ENCODE data around the gene TRIM49. TPM values are rescaled to one million over a fixed set of nuclear protein-coding genes. Genes with fewer than 3 reads are reported as not detected.
"Not testable (repeated sequence)": the region's sequence is repeated elsewhere in the genome, so short reads cannot be mapped to it uniquely, and the experiment has no call there.

Gene TRIM49
- total RNA-seq: not detected in 3 replicates
- long read RNA-seq: 0 reads

GRCh38 chr11:89808475-89808874 is at the start of gene TRIM49:
Gene TRIM49 (minus strand): TSS chr11:89808575. CDS start chr11:89804469, 4,106 bp downstream.
- H3K36me3 Mint-ChIP-seq (ENCODE audit: low read depth); H3K4me1 Mint-ChIP-seq (ENCODE audit: low read depth); H3K4me3 Mint-ChIP-seq (ENCODE audit: unreplicated experiment); H3K9me3 Mint-ChIP-seq (ENCODE audit: low read depth); H3K27me3 Mint-ChIP-seq (ENCODE audit: low read depth); H3K27ac Mint-ChIP-seq (ENCODE audit: unreplicated experiment); DNase-seq (ENCODE audit: low spot score): not testable (repeated sequence)

GRCh38 chr11:89826694-89827093 is 18.3 kb upstream of the TRIM49 start:
- H3K36me3 Mint-ChIP-seq (ENCODE audit: low read depth); H3K27ac Mint-ChIP-seq (ENCODE audit: unreplicated experiment); H3K4me3 Mint-ChIP-seq (ENCODE audit: unreplicated experiment); DNase-seq (ENCODE audit: low spot score); H3K4me1 Mint-ChIP-seq (ENCODE audit: low read depth); H3K27me3 Mint-ChIP-seq (ENCODE audit: low read depth); H3K9me3 Mint-ChIP-seq (ENCODE audit: low read depth): not testable (repeated sequence)

- H3K27me3 Mint-ChIP-seq (ENCODE audit: low read depth); H3K9me3 Mint-ChIP-seq (ENCODE audit: low read depth); H3K36me3 Mint-ChIP-seq (ENCODE audit: low read depth); H3K4me1 Mint-ChIP-seq (ENCODE audit: low read depth); DNase-seq (ENCODE audit: low spot score); H3K4me3 Mint-ChIP-seq (ENCODE audit: unreplicated experiment); H3K27ac Mint-ChIP-seq (ENCODE audit: unreplicated experiment): not testable (repeated sequence)
Observed at GRCh38 chr11:89820008-89820407, 11.6 kb upstream of the TRIM49 start.

GRCh38 chr11:89813535-89813934 is 5.2 kb upstream of the TRIM49 start:
- H3K4me3 Mint-ChIP-seq (ENCODE audit: unreplicated experiment); H3K27ac Mint-ChIP-seq (ENCODE audit: unreplicated experiment); H3K9me3 Mint-ChIP-seq (ENCODE audit: low read depth); DNase-seq (ENCODE audit: low spot score); H3K27me3 Mint-ChIP-seq (ENCODE audit: low read depth); H3K4me1 Mint-ChIP-seq (ENCODE audit: low read depth); H3K36me3 Mint-ChIP-seq (ENCODE audit: low read depth): not testable (repeated sequence)

GRCh38 chr11:89787506-89788063 is 20.8 kb downstream of the TRIM49 start:
- H3K27me3 Mint-ChIP-seq (ENCODE audit: low read depth); H3K4me1 Mint-ChIP-seq (ENCODE audit: low read depth); H3K27ac Mint-ChIP-seq (ENCODE audit: unreplicated experiment); H3K9me3 Mint-ChIP-seq (ENCODE audit: low read depth); H3K4me3 Mint-ChIP-seq (ENCODE audit: unreplicated experiment); DNase-seq (ENCODE audit: low spot score); H3K36me3 Mint-ChIP-seq (ENCODE audit: low read depth): not testable (repeated sequence)

- DNase-seq (ENCODE audit: low spot score); H3K36me3 Mint-ChIP-seq (ENCODE audit: low read depth); H3K9me3 Mint-ChIP-seq (ENCODE audit: low read depth); H3K27me3 Mint-ChIP-seq (ENCODE audit: low read depth); H3K27ac Mint-ChIP-seq (ENCODE audit: unreplicated experiment); H3K4me1 Mint-ChIP-seq (ENCODE audit: low read depth); H3K4me3 Mint-ChIP-seq (ENCODE audit: unreplicated experiment): not testable (repeated sequence)
Observed at GRCh38 chr11:89785726-89786125, 22.6 kb downstream of the TRIM49 start.

- H3K9me3 Mint-ChIP-seq (ENCODE audit: low read depth); H3K36me3 Mint-ChIP-seq (ENCODE audit: low read depth); DNase-seq (ENCODE audit: low spot score); H3K27me3 Mint-ChIP-seq (ENCODE audit: low read depth); H3K4me3 Mint-ChIP-seq (ENCODE audit: unreplicated experiment); H3K4me1 Mint-ChIP-seq (ENCODE audit: low read depth); H3K27ac Mint-ChIP-seq (ENCODE audit: unreplicated experiment): not testable (repeated sequence)
Observed at GRCh38 chr11:89750822-89751221, 57.6 kb downstream of the TRIM49 start.

Other genes starting within 250 kb of the TRIM49 start
- not detected in 3 replicates for gene TRIM77, start 98.3 kb downstream of the TRIM49 start, total RNA-seq
- gene TRIM64B, start 69.9 kb upstream of the TRIM49 start, total RNA-seq: not detected in 3 replicates
- gene TRIM49D1, start 113.7 kb upstream of the TRIM49 start, total RNA-seq: not detected in 3 replicates
- gene TRIM49D2, start 115.5 kb upstream of the TRIM49 start, total RNA-seq: not detected in 3 replicates
- not detected in 3 replicates for gene TRIM64, start 157.5 kb upstream of the TRIM49 start, total RNA-seq
- gene TRIM49C, start 222.5 kb upstream of the TRIM49 start, total RNA-seq: not detected in 3 replicates

Measured in chondrocyte (in vitro differentiated cells).